Right lobe of liver (tissue), 6 donors: ENCODE measurements around the gene GPR35. TPM values are rescaled to one million over a fixed set of nuclear protein-coding genes. Genes with fewer than 3 reads are reported as not detected.

ENCODE experiments used
- ATAC-seq, 4 donors: fragments of 200-7000 bp; cut with Tn5 transposase; one replicate each; pipeline ENCODE4 v1.9.1; 2020; ENCODE audit warnings: mild to moderate bottlenecking in 4 of 4, moderate library complexity in 4 of 4
- DNase-seq, 3 donors: peaks; one replicate each; pipeline ENCODE4 v3.0.0-alpha.2; 2020
- H3K27ac ChIP-seq, 3 donors: fragments of 200-600 bp; one replicate each; pipeline ENCODE4 v1.8.0; 2022
- H3K27me3 ChIP-seq, 2 donors: fragments of 200-600 bp; one replicate each; pipeline ENCODE4 v1.8.0; 2022
- H3K36me3 ChIP-seq, 4 donors: fragments of 200-600 bp; sonication (generic) in 1 of 4; one replicate each; pipeline versions ENCODE4 v1.5.1 to v1.8.0; 2017 to 2022; ENCODE audit warnings: control low read depth in 1 of 4
- H3K4me1 ChIP-seq, 4 donors: fragments of 200-600 bp; sonication (generic) in 1 of 4; one replicate each; pipeline versions ENCODE4 v1.5.1 to v1.8.0; 2017 to 2022; ENCODE audit warnings: control low read depth in 1 of 4
- H3K4me3 ChIP-seq, 3 donors: fragments of 200-600 bp; one replicate each; pipeline ENCODE4 v1.8.0; 2022
- H3K9me3 ChIP-seq, 4 donors: fragments of 200-600 bp; sonication (generic) in 1 of 4; one replicate each; pipeline versions ENCODE4 v1.5.1 to v1.8.0; 2017 to 2022; ENCODE audit warnings: control low read depth in 1 of 4
- POLR2A ChIP-seq: fragments of 450-650 bp; IDR thresholded peaks from one replicate; pipeline ENCODE4 v1.6.1; 2017; ENCODE audit warnings: antibody characterized with exemption, mild to moderate bottlenecking
- WGBS: methylation state at CpG from one replicate; pipeline ENCODE4 v1.1.6; 2018; ENCODE audit warnings: low coverage, low lambda C conversion rate; ENCODE audit not compliant: insufficient coverage; ENCODE audit errors: missing lambda C conversion rate; 5-methylcytosine and 5-hydroxymethylcytosine counted together
- intact Hi-C, 2 donors: fragments of 100-400 bp; cut with DNase I; formaldehyde crosslinking; loops; one replicate each; pipeline versions ENCODE4 v1.11.2 to v1.14.1; 2022
- total RNA-seq, 6 experiments: library from RNA; depleted of rRNA in 2 of 6; stranded (reverse); fragments of >200 nt in 2 of 6; fragmentation: NEBNext Ultra II Directional in 3 of 6; extraction: Animal tissue kit (Norgen Biotek cat#: 25700) in 3 of 6; gene quantifications; one replicate each; pipeline versions ENCODE4 v1.1.0 to v1.2.4, GENCODE V29; 2016 to 2023
- TF ChIP-seq, protein P1 (sequence below), 4 donors: fragments of 200-600 bp in 3 of 4; fragments of 450-650 bp in 1 of 4; IDR thresholded peaks; one replicate each; pipeline versions ENCODE4 v1.5.1 to v1.8.0; 2016 to 2022; ENCODE audit warnings: antibody characterized with exemption in 4 of 4, mild to moderate bottlenecking in 2 of 4
- donor health status: DM: no; HTN: yes; CAD: no.
- donor health status: DM: no; HTN: no; CAD: no.
- donor health status: DM: no; HTN: no; CAD: no.
- donor health status: DM: no; HTN: yes; CAD: no.
- donor health status: DM: no; HTN: yes; CAD: no.

The GPR35 gene
- total RNA-seq, 6 experiments from 2014 or later, result 0.11 to 1.2 (median 0.72) TPM

DNA sequence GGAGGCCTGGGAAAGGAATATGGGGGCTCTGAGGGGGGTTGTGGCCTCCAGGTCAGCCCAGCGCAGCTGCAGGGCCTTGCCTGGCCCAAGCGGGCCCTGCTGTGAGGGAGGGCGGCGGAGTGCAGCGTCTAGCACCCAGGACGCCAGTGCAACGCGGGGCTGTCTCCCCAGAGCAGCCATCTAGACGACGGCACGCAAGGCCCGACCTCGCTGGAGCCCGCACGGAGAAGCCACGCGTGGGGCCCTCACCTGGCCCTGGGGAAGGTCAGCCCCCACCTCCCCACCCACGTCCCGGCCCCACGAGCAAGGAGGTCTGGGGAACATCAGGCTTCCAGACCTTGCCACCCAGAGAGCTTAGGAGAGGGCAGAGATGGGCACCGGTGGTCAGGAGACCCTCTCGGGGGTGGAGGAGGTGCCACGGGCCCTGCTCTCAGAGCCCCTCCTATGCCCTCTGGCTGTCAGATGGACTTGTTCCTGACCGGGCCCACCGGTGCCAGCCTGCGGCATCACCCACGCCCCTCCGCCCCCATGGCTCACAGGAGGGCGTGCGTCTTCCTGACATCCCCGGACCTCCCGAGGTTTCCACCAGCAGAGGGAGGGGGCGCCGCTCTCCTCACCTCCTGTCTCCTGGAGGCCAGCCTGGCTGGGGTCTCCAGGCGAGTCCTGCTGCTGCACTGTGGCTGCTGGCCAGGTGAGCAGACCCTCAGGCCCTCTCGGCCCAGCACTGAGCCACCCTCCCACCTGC is 17.0 kb downstream of the GPR35 start:
- H3K9me3 ChIP-seq, result no peaks in the 10 kb centered on the region
- ATAC-seq (no peak), DNase-seq (peak in 1 of 3 donors; percentile 39)
- no peaks in the 10 kb centered on the region for H3K4me1 ChIP-seq
- WGBS, result 83% methylated on average over 1 of the region's 36 CpGs
- TF ChIP-seq, protein P1, sequence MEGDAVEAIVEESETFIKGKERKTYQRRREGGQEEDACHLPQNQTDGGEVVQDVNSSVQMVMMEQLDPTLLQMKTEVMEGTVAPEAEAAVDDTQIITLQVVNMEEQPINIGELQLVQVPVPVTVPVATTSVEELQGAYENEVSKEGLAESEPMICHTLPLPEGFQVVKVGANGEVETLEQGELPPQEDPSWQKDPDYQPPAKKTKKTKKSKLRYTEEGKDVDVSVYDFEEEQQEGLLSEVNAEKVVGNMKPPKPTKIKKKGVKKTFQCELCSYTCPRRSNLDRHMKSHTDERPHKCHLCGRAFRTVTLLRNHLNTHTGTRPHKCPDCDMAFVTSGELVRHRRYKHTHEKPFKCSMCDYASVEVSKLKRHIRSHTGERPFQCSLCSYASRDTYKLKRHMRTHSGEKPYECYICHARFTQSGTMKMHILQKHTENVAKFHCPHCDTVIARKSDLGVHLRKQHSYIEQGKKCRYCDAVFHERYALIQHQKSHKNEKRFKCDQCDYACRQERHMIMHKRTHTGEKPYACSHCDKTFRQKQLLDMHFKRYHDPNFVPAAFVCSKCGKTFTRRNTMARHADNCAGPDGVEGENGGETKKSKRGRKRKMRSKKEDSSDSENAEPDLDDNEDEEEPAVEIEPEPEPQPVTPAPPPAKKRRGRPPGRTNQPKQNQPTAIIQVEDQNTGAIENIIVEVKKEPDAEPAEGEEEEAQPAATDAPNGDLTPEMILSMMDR (IDR thresholded peaks at IDR 0.05), result no peak
- TF ChIP-seq POLR2A, result no peak
- H3K4me3 ChIP-seq, result no peak overlapping the region
- H3K27ac ChIP-seq, result no peak overlapping the region
- H3K27me3 ChIP-seq, result no peaks in the 10 kb centered on the region
- intact Hi-C loops, result no loop called here
- no peaks in the 10 kb centered on the region for H3K36me3 ChIP-seq

DNA sequence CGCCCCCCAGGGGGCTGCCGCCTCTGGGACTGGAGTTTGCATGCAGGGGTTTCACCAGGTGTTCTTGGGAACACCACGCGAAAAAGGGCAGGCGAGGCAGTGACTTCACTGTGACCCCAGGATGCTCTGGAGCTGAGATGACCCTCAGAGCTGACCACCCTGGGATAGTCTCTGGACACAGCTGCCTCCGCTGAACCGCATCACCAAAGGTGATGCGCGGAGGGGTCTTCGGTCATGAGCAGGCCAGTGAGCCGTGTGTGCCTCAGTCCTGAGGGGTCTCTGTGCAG is 17.5 kb downstream of the GPR35 start:
- no peak for TF ChIP-seq POLR2A
- TF ChIP-seq, protein P1 (IDR thresholded peaks at IDR 0.05), result no peak
- Histone ChIP-seq H3K36me3 (no peaks in the 10 kb centered on the region), H3K4me1 (no peaks in the 10 kb centered on the region), H3K27me3 (no peaks in the 10 kb centered on the region), H3K4me3 (no peak overlapping the region), H3K27ac (no peak overlapping the region), H3K9me3 (no peaks in the 10 kb centered on the region)
- no peak for DNase-seq
- WGBS, result 61% methylated on average over 3 of the region's 11 CpGs
- intact Hi-C loops, result no loop called here
- ATAC-seq, result no peak

DNA sequence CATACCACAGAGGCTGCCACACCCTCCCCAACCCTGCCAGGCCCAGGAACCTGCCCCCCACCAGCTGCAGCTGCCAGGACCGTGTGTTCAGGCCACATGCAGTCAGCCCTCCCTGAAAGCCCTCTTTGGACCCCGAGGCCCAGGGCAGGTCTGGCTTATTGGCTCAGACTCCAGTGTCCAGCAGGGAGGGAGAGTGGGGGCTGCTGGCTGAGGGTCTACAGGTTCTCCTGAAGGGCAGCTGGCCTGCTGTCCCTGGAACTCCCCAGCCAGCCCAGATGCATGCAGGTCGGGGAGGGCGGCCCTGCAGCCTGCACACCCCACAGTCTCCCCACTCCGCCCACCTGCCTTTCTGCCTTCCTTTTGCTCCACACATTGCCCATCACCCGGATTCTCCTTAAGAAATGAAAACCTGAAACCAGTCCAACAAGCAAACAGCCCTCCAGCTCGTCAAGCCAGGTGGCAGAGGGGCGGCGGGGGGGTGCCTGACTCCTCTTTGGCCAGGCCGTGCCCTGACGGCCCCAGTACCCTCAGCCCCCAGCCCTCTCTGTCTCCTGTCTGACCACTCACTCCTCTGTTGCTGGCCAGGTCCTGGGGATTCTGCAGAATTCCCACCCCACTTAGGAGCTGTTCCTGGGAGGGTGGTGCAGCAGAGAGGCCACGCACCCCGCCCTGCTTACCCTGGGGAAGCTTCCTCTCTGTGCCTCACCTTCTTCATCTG is 18.0 kb downstream of the GPR35 start:
- intact Hi-C loops, result no loop called here
- ATAC-seq, result no peak
- Histone ChIP-seq H3K36me3 (no peaks in the 10 kb centered on the region), H3K27me3 (no peaks in the 10 kb centered on the region), H3K9me3 (no peaks in the 10 kb centered on the region), H3K4me1 (no peaks in the 10 kb centered on the region), H3K4me3 (no peak overlapping the region), H3K27ac (no peak overlapping the region)
- TF ChIP-seq POLR2A, result no peak
- TF ChIP-seq, protein P1 (IDR thresholded peaks at IDR 0.05), result no peak
- 52% methylated on average over 6 of the region's 13 CpGs for WGBS
- no peak for DNase-seq

DNA sequence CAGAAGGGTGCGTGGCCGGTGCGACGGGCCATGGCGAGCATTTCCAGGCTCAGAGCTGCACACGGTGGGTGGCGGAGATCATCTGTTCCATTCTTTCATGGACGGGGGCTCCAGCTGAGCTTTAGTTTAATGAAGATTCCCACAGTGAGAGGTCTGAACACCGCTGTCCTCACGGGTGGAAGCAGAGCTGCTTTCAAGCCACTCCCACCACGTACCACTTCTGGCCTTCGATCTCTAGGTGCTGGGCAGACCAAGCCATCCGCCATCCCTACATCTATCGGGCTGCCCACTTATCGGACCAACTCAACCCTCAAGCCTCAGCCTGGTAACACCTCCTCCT is 18.5 kb downstream of the GPR35 start:
- intact Hi-C loops, result no loop called here
- H3K9me3 ChIP-seq, result no peaks in the 10 kb centered on the region
- H3K4me1 ChIP-seq, result no peaks in the 10 kb centered on the region
- no peak overlapping the region for H3K27ac ChIP-seq
- H3K27me3 ChIP-seq, result no peaks in the 10 kb centered on the region
- no peak for ATAC-seq
- no peak overlapping the region for H3K4me3 ChIP-seq
- H3K36me3 ChIP-seq, result no peaks in the 10 kb centered on the region
- DNase-seq, result no peak
- WGBS, result 77% methylated on average over 7 of the region's 15 CpGs
- no peak for TF ChIP-seq POLR2A
- TF ChIP-seq, protein P1 (IDR thresholded peaks at IDR 0.05), result no peak
